OCI-LY1 (cell line): ENCODE data around the gene SELENOV.

Experiments used
- EZH2 ChIP-seq: fragments of 200-600 bp; sonication (generic), shearing (Covaris generic); IDR thresholded peaks from 2 replicates; pipeline ENCODE4 v1.8.0; 2017; ENCODE audit warnings: borderline replicate concordance, mixed run types, mild to moderate bottlenecking, antibody characterized with exemption, low read length, moderate library complexity, mixed read lengths
- TF ChIP-seq, protein P1 (sequence below): fragments of 200-600 bp; sonication (generic), shearing (Covaris generic); IDR thresholded peaks from 2 replicates; pipeline ENCODE4 v1.5.1; 2017; ENCODE audit warnings: mild to moderate bottlenecking, antibody characterized with exemption, low read length, moderate library complexity, mixed read lengths

DNA sequence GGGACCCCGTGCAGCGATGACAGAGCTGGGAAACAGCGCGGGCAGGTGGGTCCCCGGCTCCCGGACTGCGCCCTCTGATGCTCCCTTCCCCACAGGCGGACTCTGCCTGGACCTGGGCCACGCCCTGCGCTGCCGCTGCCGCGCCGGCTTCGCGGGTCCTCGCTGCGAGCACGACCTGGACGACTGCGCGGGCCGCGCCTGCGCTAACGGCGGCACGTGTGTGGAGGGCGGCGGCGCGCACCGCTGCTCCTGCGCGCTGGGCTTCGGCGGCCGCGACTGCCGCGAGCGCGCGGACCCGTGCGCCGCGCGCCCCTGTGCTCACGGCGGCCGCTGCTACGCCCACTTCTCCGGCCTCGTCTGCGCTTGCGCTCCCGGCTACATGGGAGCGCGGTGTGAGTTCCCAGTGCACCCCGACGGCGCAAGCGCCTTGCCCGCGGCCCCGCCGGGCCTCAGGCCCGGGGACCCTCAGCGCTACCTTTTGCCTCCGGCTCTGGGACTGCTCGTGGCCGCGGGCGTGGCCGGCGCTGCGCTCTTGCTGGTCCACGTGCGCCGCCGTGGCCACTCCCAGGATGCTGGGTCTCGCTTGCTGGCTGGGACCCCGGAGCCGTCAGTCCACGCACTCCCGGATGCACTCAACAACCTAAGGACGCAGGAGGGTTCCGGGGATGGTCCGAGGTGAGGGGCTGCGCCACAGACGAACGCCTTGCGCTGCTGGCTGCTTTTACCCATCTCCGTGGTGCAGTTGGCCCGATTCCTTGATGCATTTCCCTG lies 7.8 kb upstream of the SELENOV start:
- TF ChIP-seq, protein P1, sequence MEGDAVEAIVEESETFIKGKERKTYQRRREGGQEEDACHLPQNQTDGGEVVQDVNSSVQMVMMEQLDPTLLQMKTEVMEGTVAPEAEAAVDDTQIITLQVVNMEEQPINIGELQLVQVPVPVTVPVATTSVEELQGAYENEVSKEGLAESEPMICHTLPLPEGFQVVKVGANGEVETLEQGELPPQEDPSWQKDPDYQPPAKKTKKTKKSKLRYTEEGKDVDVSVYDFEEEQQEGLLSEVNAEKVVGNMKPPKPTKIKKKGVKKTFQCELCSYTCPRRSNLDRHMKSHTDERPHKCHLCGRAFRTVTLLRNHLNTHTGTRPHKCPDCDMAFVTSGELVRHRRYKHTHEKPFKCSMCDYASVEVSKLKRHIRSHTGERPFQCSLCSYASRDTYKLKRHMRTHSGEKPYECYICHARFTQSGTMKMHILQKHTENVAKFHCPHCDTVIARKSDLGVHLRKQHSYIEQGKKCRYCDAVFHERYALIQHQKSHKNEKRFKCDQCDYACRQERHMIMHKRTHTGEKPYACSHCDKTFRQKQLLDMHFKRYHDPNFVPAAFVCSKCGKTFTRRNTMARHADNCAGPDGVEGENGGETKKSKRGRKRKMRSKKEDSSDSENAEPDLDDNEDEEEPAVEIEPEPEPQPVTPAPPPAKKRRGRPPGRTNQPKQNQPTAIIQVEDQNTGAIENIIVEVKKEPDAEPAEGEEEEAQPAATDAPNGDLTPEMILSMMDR: no peak
- TF ChIP-seq EZH2: no peak
